Right hindlimb (tissue), 1 donor: Measurements from ENCODE around the gene FRMPD4.
A peak's percentile ranks its signal among the peaks of the same experiment; 100 is the strongest.

Experiments
- DNase-seq: peaks from one replicate; pipeline ENCODE4 v3.0.0-alpha.2; 2018

Gene FRMPD4

DNA sequence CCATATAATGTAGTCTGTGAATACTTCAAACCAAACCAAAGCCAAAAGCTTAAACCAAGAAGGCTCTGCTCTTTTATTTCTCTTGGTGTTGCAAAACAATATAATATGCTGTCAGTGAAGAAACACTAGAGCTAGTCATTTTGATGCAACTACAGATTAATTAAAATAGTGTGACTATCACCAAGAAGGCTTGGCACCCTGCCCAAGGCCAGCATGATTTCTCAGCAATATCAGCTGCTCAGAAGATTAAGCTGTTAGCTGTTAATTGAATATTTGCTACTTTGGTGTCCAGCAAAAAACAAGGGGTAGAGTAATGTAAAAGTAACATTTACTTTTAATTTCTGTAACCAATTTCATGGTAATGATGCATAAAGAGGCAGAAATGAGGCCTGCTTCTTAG lies 548.1 kb downstream of the FRMPD4 start:
- DNase-seq = no peak

DNA sequence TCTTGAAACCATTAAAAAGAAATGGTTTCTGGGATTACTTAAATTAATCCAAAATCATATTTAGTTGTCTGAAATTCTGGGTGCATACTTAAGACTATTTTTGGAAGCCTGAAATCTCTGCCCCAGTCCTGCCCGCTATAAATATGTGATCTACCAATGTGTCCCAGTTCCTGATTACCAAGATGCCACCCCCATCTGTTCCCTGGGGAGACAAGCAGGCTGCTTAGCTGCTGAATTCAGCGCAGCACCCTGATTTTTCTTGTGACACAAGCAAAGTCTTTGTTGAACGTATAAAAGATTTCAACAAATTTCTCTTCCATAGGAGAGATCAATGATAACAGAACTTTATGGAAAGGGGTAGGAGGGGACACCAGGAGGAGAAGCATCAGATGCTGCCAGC lies 552.4 kb downstream of the FRMPD4 start:
- DNase-seq = no peak

DNA sequence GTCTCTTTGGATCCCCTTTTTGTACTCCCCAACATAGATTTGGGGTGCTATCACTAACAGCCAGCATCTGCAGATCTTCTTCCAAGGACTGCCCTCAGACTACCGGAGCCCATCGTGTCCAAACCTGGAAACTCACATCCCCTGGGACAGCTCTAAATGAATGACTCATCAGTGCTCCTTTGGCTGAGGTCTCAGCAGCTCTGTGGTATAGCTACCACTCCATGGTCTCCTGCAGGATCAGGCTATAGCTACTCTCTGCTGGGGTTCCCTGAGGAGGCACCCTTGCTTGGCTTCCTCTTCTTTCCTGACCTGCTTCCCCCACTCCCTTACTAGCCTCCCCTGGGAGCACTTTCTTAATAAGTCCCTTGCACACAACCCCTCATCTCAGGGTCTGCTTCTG lies 555.5 kb downstream of the FRMPD4 start:
- no peak for DNase-seq

DNA sequence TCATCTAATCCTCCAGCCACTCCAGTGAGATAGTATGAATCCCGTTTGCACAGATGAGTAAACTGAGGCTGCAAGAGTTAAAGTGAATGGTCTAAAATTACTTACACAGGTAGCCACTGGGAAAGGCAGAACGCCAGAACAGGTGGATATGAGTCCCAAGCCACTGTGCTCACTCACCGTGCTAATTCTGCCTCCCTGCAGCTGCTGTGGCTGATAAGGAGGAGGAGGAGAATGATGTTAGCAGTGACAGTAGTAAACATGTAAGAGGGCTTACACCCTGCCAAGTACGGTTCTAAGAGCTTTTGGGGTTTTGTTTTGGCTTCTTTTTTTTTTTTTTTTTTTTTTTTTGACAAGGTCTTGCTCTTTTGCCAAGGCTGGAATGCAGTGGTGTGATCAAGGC lies 562.5 kb downstream of the FRMPD4 start:
- no peak for DNase-seq

DNA sequence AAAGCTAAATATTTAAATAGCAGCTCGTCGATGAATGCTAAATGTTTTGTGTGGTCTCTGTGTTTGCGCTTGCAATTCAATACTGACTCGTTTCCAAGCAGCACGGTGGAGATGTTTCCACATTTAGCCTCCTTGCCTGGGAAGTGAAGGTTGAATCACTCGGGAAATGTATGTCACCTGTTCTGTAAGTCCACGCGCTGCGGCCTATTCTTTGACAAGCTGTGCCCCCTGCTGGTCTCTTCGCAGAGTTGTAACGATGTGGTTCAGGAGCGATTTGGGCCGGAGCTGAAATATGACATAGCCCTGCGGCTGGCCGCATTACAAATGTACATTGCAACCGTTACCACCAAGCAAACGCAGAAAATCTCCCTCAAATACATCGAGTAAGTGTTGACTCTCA lies 563.4 kb downstream of the FRMPD4 start:
- DNase-seq = peak; percentile 54

DNA sequence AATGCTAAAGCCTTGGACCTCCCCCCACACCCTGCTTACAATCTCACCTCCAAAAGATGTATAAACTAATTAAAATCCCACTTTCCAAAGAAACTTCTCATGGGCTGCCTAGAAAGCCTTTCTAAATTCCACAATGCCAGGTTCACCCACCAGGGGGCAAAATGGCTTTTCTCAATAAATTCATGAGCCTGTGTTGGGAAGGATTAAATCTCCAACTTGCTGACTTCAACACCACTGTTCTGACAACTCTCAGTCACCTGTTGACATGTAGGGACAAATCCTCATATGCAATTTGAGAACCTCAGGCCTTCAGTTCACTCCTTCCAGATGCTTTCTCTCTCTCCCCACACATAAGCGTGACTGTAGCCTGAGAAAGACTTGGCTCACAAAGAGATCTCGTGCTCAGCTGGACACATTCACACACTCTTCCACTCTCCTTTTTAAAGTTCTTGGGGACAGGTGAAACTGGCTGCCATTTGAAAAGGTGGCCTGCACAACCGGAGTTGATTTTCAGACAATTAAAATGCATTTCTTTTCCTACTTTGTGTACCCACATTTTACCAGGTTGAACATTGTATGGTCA lies 564.3 kb downstream of the FRMPD4 start:
- DNase-seq = no peak

DNA sequence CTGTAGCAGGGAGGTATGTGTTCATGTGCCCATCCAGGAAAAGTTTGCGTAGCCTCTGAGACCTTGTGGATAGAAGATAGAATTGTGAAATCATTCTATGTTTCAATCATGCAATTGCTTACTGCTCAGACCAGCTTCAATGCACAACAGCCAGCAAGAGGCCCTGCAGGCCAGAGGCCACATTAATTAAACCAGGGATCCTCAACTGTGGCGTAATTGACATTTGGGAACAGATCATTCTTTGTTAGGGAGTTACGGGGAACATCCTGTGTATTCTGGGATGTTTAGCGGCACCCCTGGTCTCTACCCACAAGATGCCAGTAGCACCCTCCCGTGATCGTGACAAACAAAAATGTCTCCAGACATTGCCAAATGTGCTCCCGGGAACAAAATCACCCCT lies 566.4 kb downstream of the FRMPD4 start:
- DNase-seq = no peak

DNA sequence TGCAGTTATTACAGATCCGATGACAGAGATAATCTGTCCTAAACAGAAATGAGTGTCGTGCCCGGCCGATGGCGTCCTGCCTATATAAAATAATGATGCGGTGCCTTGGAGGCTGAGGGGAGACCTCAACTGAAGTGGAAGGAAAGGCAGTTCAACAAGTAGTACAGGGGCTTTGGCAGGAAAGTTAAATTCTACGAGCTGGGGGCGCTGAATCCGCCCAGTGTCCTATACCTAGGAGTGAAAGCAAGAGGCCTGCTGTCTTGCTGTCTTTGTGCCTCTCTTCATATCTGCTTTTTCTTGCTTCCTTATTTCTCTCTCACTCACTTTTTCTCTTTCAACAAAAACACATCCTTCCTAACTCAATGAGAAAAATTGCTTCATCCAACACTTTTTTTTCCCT lies 570.8 kb downstream of the FRMPD4 start:
- DNase-seq = no peak

DNA sequence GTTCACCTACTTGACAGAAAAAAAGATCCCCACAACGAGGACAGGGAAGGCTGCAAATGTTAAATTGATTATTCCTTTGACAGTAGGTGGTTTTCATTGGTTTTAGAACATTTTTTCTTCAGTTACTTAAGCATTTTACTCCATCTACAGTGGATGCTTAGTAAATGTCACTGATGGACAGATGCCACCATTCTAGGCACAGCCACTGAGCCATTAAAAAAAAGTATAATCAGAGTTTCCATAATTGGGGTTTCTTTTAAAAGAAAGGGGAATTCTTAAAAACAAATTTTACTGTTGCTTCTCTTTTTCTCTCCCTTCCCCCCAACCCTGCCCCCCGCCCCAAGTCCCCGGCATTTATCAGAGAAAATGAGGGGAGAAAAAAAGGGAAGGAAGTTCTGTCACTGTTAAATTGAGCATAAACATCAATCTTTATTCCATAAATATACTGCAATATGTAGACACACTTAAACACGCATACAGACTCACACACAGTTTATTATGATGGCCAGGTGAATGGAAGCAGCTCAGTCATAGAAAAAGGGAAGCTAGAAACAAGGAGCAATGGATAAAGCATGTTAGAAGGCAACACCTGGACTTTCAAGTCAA lies 573.3 kb downstream of the FRMPD4 start:
- DNase-seq = no peak

DNA sequence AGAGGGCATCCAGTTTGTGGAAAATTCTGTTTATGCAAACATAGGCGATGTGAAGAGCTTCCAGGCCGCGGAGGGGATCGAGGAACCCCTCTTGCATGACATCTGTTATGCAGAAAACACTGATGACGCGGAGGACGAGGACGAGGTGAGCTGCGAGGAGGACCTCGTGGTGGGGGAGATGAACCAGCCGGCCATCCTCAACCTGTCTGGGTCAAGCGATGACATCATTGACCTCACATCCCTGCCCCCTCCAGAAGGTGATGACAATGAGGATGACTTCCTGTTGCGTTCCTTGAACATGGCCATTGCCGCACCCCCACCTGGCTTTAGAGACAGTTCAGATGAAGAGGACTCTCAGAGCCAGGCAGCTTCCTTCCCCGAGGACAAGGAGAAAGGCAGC lies 578.3 kb downstream of the FRMPD4 start:
- no peak for DNase-seq

DNA sequence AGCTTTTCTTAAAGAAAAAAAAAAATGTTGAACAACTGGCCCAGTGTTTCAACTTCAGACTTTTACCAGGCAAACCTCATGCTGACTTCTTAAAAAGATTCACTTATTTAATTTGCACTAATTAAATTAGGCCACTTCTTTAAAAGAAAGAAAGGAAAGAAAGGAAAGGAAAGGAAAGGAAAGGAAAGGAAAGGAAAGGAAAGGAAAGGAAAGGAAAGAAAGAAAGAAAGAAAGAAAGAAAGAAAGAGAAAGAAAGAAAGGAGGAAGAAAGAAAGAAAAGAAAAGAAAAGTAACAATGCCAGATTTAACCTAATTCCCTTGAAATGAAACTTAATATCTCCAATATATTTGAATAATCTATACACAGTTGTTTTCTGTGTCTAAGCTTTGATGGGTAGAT lies 581.6 kb downstream of the FRMPD4 start:
- DNase-seq = no peak

DNA sequence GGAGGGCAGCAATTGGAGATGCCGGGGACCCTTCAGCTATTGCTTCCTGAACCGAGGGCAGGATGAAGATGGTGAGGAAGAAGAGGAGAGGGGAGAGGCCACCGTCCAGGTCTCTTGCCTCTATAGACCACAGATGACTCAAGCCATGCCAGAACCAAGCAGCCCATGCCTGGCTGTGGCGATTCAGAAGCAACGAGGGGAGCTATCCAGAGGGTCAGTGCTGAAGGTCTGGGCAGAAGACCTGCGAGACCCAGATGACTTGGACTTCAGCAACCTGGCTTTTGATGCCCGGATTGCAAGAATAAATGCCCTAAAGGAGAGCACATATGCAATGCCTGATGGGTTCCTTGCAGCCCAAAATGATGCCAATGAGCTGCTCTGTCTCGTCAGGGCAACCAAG lies 582.8 kb downstream of the FRMPD4 start:
- DNase-seq = peak; percentile 30

DNA sequence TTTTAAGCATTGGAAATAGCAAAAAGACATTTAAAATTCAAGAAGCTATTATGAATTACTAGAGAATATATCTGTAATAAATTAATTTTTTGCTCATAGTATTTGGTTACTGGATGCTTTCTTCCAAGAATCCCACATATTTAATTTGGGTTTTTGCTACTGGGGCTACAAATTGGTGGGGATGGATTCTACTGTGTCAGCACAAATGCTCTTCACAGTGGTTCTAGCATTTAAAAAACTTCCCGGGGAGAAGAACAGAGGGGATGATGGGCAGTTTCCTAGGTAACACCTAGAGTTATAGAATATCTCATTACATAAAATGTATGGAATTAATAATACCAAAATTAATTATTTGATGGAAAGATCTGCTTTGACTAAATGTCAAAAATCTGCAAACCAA lies 584.0 kb downstream of the FRMPD4 start:
- DNase-seq = no peak

DNA sequence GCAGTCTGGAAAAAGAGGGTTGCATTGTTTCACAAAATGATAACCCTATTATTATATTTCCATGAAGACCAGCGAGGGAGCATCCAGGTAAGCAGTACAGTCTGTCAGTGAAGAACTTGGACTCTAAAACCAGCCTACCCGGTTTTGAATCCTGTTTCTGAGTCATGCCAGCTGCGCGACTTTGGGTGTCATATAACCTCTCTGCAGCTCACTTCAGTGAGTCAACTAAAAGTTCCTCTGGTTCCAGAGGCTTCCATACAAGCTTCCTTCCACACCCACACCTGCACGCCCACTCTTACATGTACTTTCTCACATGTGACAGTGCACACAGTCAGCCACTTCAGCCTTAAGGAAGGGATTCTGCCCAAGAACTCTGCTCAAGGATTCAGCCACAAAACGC lies 603.1 kb downstream of the FRMPD4 start:
- DNase-seq = no peak

DNA sequence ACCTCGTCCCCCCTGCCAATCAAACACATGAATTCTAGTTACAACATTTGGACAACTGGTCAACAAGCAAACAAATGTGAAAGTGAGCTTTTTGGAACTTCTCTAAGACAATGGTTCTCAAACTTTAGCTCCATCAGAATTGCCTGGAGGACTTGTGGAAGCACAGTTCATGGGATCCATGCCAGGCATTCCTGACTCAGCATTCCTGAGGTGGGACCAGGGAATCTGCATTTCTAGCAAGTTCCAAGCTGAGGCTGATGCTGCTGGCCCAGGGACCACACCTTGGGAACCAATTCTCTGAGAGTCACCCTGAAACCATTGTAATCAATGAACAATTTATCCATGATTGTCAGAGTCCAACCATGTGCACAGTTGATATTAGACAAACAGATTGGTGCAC lies 609.2 kb downstream of the FRMPD4 start:
- DNase-seq = no peak

DNA sequence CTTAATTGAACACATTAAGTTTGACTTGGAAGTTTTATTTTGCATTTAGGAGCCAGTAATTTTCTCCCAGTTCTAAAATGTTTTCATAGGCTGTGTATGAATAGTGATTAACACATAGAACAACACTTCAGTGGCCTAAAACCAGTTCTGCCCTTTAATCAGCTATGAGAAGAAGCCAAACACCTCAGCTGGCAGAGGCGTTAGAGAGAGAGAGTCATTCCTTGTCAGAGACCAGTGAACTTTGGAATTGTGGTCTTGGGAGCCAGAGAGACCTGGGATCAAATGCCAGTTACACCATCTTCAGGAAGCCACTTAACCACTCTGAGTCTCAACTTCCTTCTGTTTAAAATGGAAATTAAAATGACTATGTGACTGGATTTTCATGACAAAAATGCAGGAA lies 613.6 kb downstream of the FRMPD4 start:
- DNase-seq = no peak

DNA sequence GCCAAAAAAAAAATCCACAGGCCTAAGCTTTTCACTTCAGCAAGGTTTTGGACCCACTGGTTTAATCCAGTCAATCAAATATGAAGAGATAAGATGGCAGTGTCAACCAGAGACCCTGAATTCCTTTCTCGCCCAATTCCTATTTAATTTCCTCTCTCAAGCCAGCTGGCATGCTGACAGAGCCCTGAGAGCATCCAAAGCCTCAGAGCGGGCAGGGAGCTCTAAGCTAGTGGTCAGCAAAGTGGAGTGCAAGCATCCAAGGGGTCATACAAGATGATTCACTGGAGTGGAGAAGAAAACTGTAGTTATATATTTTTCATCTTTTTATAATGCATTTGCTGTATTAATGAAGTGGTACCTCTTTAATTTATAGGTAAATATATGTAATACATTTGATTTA lies 615.1 kb downstream of the FRMPD4 start:
- DNase-seq = no peak

DNA sequence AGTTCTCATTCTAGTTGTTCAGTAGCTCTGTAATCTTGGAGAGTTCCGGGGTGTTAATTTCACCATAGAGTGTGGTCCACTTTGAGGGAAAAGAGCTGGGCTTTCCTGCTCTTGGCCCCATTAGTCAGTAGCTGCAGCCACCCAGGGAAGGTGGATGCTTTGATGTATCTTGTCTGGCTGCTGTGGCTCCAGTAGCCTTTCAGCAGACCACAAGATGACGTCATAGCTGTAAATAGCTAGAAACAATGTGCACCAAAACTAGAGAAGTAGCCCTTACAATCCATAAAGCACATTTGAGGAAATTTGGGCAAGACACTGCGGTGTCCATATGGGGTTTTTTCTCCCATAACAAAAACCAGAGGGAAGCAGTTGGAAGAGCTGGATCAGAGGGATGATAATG lies 620.0 kb downstream of the FRMPD4 start:
- no peak for DNase-seq

DNA sequence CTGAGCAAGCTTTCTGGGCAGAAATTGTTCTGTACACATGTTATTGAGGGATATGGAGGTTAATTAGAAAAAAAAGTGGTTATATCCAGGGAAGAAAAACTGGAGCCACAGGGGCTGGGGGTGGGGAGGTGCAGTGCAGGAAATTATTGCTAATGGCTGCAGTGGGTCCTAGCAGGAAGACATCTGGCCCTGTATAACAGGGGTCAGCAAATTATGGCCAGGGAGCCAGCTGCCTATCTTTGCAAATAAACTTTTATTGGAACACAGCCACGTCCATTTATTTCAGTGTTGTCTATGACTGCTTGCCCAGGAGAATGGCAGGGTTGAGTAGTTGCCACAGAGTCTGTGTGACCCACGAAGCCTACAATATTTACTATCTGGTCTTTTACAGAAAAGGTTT lies 629.6 kb downstream of the FRMPD4 start:
- DNase-seq = no peak

DNA sequence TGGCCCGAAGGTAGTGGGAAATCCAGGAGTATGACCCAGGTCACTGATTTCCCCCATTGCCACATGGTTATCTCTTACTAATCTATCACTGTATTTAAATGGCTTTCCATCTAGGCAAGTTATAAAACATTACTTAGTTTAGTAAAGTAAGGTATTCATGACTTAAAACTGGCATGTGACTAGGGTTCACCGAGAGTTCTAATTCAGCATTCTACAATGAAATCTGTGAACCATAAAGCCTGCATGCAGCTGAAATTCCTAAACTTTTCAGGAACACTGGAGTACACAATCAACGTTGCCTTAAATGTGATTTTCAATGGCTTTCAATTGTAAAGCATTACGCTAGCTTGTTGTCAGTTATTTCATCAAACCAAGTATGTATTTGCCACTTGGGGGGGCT lies 630.2 kb downstream of the FRMPD4 start:
- DNase-seq = no peak

DNA sequence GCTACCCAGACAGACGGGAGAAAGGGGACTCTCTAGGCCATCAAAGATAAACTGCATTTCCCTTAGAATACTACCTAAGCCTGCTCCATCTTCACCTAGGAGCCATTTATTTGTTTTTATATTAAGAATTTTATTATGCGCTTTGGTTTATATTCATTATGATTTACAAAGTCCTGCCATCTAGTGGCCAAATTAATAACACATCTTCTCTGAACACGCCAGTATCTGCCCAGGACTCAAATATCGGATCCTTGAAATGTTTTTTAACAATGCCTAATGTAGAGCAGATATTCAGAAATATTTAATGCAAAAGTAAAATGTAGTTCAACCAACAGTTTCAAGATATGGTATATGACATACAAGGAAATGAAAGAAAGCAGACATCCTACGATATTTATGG lies 632.2 kb downstream of the FRMPD4 start:
- DNase-seq = no peak

DNA sequence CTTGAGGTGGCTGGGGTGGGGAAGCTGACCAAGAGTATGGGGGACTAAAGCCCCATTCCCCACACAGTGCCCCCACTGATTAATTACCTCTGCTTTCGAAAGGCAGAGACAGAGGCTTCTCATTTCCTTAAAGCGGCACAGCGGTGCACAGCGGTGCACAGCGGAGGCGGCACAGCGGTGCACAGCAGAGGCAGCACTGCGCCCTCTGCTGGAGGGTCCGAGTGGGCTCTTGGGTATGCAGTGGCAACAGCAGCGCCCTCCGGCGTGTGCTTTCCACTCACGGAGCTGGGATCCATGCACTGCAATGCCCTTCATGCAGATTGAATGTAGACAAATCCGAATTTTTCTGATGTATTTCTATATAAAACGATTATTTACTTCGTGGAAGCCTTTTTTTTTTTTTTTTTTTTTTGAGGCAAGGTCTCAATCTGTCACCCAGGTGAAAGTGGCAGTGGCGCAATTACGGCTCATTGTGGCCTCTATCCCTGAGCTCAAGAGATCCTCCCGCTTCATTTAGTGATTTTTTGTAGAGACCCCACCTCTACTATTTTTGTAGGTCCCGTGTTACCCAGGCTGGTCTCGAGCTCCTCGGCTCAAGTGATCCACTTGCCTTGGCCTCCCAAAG lies 633.3 kb downstream of the FRMPD4 start:
- DNase-seq = peak; percentile 21
